Vagina (tissue), 2 donors: ENCODE data around the gene EHMT1. TPM values are rescaled to one million over a fixed set of nuclear protein-coding genes. Genes with fewer than 3 reads are reported as not detected.

ENCODE experiments used
- DNase-seq, 2 donors: peaks; one replicate each; pipeline ENCODE4 v3.0.0-alpha.2; 2017; ENCODE audit errors: extremely low spot score in 2 of 2
- H3K27ac ChIP-seq: fragments of 200-600 bp; sonication (generic); one replicate; pipeline ENCODE4 v1.5.1; 2019
- H3K27me3 ChIP-seq: fragments of 200-600 bp; sonication (generic); one replicate; pipeline ENCODE4 v1.5.1; 2019
- H3K36me3 ChIP-seq, 2 donors: fragments of 200-600 bp; sonication (generic); one replicate each; pipeline ENCODE4 v1.5.1; 2017 to 2019
- H3K4me1 ChIP-seq: fragments of 200-600 bp; sonication (generic); one replicate; pipeline ENCODE4 v1.5.1; 2019
- H3K4me3 ChIP-seq, 2 donors: fragments of 200-600 bp; sonication (generic); 1 replicate in 1 of 2; 2 replicates in 1 of 2; pipeline ENCODE4 v1.5.1; 2016 to 2019
- H3K9me3 ChIP-seq: fragments of 200-600 bp; sonication (generic); one replicate; pipeline ENCODE4 v1.5.1; 2019
- POLR2A ChIP-seq, 2 donors: fragments of 450-650 bp; IDR thresholded peaks; one replicate each; pipeline ENCODE4 v1.6.1; 2017; ENCODE audit warnings: antibody characterized with exemption in 2 of 2, mild to moderate bottlenecking in 2 of 2, moderate library complexity in 2 of 2
- POLR2AphosphoS5 ChIP-seq, 2 donors: sonication (generic); formaldehyde crosslinking; IDR thresholded peaks; one replicate each; pipeline ENCODE4 v1.9.0; 2017; ENCODE audit warnings: antibody characterized with exemption in 2 of 2, mild to moderate bottlenecking in 2 of 2, low read depth in 1 of 2; ENCODE audit not compliant: insufficient read depth in 1 of 2
- intact Hi-C: fragments of 100-400 bp; cut with DNase I; formaldehyde crosslinking; loops from one replicate; pipeline ENCODE4 v1.15.1; 2023
- total RNA-seq: library from RNA; depleted of rRNA; stranded (reverse); fragments of >200 nt; gene quantifications from one replicate; pipeline ENCODE4 v1.2.3, GENCODE V29; 2016
- TF ChIP-seq, protein P1 (sequence below), 3 experiments: fragments of 450-650 bp in 2 of 3; fragments of 200-600 bp in 1 of 3; sonication (generic) in 1 of 3; IDR thresholded peaks; one replicate each; pipeline ENCODE4 v1.5.1; 2017 to 2019; ENCODE audit warnings: antibody characterized with exemption in 3 of 3, mild to moderate bottlenecking in 2 of 3, moderate library complexity in 2 of 3

EHMT1 gene
- total RNA-seq, 1 donor from 2014 or later: 65.8 TPM

DNA sequence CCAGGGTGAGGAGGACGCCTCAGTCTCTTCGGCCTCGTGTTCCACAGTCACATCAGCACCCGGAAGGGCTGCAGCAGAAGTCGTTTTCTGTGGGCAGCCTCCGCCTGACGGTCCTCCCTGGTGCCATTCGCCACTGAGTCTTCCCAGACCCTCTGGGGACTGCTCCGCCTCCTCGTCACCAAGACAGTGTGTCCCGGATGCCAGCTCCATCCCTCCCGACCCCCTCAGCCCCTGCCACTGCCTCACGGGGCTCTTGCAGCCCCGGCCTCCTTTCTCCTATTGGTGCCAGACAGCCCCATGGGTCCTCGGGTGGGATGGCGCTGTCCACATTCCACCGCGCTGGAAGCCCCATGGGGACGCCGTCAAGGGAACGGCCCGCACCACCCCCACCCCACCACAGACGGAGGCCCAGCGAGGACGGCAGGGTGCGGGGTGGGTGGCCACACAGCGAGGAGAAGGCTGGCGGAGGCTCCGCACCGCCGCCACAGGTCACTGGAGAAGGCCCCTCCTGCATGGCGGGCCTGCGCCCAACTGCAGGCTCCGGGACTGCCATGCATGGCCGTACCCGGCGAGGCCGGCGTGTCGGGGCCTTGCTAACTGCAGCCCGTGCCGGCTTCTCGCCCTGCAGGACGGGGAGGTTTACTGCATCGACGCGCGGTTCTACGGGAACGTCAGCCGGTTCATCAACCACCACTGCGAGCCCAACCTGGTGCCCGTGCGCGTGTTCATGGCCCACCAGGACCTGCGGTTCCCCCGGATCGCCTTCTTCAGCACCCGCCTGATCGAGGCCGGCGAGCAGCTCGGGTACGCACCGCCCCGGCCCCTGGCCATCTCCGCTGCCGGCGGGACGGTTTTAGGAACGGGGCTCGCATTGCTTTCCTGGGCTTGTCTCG is 215.2 kb downstream of the EHMT1 start:
- intact Hi-C loops: no loop called here
- Histone ChIP-seq H3K4me3 (no peak overlapping the region), H3K27me3 (no peaks in the 10 kb centered on the region), H3K27ac (no peak overlapping the region), H3K4me1 (no peaks in the 10 kb centered on the region), H3K36me3 (peaks cover 0 to 49% of the 10 kb centered on the region in 2 donors), H3K9me3 (no peaks in the 10 kb centered on the region)
- no peak for DNase-seq
- no peak for TF ChIP-seq POLR2A (IDR thresholded peaks at IDR 0.05)

DNA sequence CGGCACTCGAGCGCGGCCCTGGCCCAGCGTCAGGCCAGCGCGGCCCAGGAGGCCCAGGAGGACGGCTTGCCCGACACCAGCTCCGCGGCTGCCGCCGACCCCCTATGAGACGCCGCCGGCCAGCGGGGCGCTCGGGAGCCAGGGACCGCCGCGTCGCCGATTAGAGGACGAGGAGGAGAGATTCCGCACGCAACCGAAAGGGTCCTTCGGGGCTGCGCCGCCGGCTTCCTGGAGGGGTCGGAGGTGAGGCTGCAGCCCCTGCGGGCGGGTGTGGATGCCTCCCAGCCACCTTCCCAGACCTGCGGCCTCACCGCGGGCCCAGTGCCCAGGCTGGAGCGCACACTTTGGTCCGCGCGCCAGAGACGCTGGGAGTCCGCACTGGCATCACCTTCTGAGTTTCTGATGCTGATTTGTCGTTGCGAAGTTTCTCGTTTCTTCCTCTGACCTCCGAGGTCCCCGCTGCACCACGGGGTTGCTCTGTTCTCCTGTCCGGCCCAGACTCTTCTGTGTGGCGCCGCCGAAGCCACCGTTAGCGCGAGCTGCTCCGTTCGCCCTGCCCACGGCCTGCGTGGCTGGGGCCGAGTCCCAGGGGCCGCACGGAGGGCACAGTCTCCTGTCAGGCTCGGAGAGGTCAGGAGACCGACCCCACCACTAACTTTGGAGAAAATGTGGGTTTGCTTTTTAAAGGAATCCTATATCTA is 216.2 kb downstream of the EHMT1 start:
- no peaks in the 10 kb centered on the region for H3K27me3 ChIP-seq
- no peaks in the 10 kb centered on the region for H3K9me3 ChIP-seq
- intact Hi-C loops: no loop called here
- DNase-seq: no peak
- H3K4me3 ChIP-seq: no peak overlapping the region
- no peaks in the 10 kb centered on the region for H3K4me1 ChIP-seq
- TF ChIP-seq POLR2A (IDR thresholded peaks at IDR 0.05): no peak
- TF ChIP-seq POLR2AphosphoS5 (IDR thresholded peaks at IDR 0.05; ENCODE audit: insufficient read depth in 1 of 2, low read depth in 1 of 2): no peak
- TF ChIP-seq, protein P1, sequence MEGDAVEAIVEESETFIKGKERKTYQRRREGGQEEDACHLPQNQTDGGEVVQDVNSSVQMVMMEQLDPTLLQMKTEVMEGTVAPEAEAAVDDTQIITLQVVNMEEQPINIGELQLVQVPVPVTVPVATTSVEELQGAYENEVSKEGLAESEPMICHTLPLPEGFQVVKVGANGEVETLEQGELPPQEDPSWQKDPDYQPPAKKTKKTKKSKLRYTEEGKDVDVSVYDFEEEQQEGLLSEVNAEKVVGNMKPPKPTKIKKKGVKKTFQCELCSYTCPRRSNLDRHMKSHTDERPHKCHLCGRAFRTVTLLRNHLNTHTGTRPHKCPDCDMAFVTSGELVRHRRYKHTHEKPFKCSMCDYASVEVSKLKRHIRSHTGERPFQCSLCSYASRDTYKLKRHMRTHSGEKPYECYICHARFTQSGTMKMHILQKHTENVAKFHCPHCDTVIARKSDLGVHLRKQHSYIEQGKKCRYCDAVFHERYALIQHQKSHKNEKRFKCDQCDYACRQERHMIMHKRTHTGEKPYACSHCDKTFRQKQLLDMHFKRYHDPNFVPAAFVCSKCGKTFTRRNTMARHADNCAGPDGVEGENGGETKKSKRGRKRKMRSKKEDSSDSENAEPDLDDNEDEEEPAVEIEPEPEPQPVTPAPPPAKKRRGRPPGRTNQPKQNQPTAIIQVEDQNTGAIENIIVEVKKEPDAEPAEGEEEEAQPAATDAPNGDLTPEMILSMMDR (IDR thresholded peaks at IDR 0.05): no peak
- no peak overlapping the region for H3K27ac ChIP-seq
- H3K36me3 ChIP-seq: peaks cover 0 to 43% of the 10 kb centered on the region in 2 donors

DNA sequence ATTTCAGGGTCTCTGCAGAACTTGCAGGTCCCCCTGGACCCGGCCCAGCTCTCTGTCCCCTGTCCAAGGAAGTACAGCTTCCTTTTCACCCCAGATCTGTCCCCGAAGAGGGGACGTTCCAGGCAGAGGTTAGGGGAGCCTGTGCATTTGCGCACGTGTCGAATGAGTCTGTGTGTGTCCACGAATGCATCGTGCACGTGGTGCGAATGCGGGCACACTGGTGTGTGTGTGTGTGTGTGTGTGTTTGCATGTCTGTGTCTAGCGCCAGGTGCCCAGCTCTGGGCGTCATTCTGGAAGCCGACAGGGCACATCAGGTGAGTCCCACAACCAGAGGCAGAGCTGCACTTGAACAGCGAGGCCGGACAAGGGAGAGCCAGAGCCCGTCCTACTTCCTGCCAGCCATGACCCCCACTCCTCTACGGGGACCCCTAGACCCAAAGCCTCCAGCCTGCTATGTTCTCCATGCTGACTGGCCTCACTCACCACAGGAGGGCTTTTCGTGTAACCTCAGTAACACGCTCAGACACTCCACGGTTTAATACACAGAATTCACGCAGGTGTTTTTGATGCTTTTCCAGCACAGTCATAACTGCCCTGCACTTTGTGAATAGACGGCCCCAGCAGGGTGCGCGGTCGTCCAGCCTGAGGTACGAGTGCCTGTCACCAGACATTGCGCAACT is 217.5 kb downstream of the EHMT1 start:
- Histone ChIP-seq H3K4me3 (no peak overlapping the region), H3K27ac (no peak overlapping the region), H3K4me1 (no peaks in the 10 kb centered on the region), H3K9me3 (no peaks in the 10 kb centered on the region), H3K27me3 (no peaks in the 10 kb centered on the region), H3K36me3 (peaks cover 0 to 43% of the 10 kb centered on the region in 2 donors)
- intact Hi-C loops: no loop called here
- TF ChIP-seq, protein P1 (IDR thresholded peaks at IDR 0.05): no peak
- TF ChIP-seq POLR2AphosphoS5 (IDR thresholded peaks at IDR 0.05; ENCODE audit: insufficient read depth in 1 of 2, low read depth in 1 of 2) (no peak), POLR2A (IDR thresholded peaks at IDR 0.05) (no peak)
- DNase-seq: peak in 1 of 2 donors; percentile 77

DNA sequence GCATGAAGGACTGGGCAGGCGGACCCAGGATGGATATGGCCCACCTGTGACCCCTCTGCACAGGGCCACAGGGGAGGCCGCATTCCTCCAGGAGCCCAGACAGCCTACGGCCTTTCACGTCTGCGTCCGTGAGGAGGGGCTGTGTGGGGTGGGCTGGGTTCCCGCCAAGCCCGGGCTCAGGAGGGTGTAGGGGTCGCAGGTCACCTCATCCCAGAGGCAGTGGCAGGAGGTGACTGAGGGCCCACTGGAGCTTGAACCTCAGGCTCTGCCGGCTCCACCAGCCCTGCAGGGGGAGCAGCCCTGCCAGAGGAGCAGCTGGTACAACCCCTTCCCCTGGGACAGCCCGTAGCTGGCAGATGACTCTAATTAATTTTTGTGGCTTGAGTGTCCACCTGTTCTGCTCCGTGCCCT is 218.0 kb downstream of the EHMT1 start:
- intact Hi-C loops: no loop called here
- no peaks in the 10 kb centered on the region for H3K27me3 ChIP-seq
- H3K4me1 ChIP-seq: no peaks in the 10 kb centered on the region
- no peaks in the 10 kb centered on the region for H3K9me3 ChIP-seq
- no peak overlapping the region for H3K4me3 ChIP-seq
- TF ChIP-seq POLR2AphosphoS5 (IDR thresholded peaks at IDR 0.05; ENCODE audit: insufficient read depth in 1 of 2, low read depth in 1 of 2): no peak
- TF ChIP-seq, protein P1 (IDR thresholded peaks at IDR 0.05): no peak
- no peak for TF ChIP-seq POLR2A (IDR thresholded peaks at IDR 0.05)
- peaks cover 0 to 43% of the 10 kb centered on the region in 2 donors for H3K36me3 ChIP-seq
- DNase-seq: no peak
- no peak overlapping the region for H3K27ac ChIP-seq
